Glutamatergic neuron (in vitro differentiated cells): ENCODE results near the gene PPP1R1B. TPM values are rescaled to one million over a fixed set of nuclear protein-coding genes. Genes with fewer than 3 reads are reported as not detected.

Experiments
- DNase-seq: peaks from one replicate; pipeline ENCODE4 v3.0.0; 2022
- H3K27ac Mint-ChIP-seq: one replicate; pipeline ENCODE4 v1.8.0; 2020; ENCODE audit warnings: mild to moderate bottlenecking, mixed read lengths, inconsistent platforms; ENCODE audit not compliant: unreplicated experiment
- H3K27me3 Mint-ChIP-seq: one replicate; pipeline ENCODE4 v1.8.0; 2020; ENCODE audit warnings: mild to moderate bottlenecking, moderate library complexity, mixed read lengths, inconsistent platforms; ENCODE audit not compliant: unreplicated experiment
- H3K36me3 Mint-ChIP-seq: one replicate; pipeline ENCODE4 v1.8.0; 2020; ENCODE audit warnings: mild to moderate bottlenecking, mixed read lengths, inconsistent platforms; ENCODE audit not compliant: unreplicated experiment
- H3K4me1 Mint-ChIP-seq: one replicate; pipeline ENCODE4 v1.8.0; 2020; ENCODE audit warnings: mild to moderate bottlenecking, low read depth, mixed read lengths, inconsistent platforms; ENCODE audit not compliant: unreplicated experiment
- H3K4me3 Mint-ChIP-seq: one replicate; pipeline ENCODE4 v1.8.0; 2020; ENCODE audit warnings: mild to moderate bottlenecking, mixed read lengths, inconsistent platforms; ENCODE audit not compliant: unreplicated experiment
- H3K9me3 Mint-ChIP-seq: one replicate; pipeline ENCODE4 v1.8.0; 2020; ENCODE audit warnings: mild to moderate bottlenecking, moderate library complexity, mixed read lengths, inconsistent platforms; ENCODE audit not compliant: unreplicated experiment
- total RNA-seq: library from RNA; stranded (reverse); fragmentation: NEBNext Ultra II Directional; extraction: Animal tissue kit (Norgen Biotek cat#: 25700); gene quantifications from one replicate; pipeline ENCODE4 v1.2.1, GENCODE V29; 2021; ENCODE audit not compliant: unreplicated experiment
- TF ChIP-seq, protein P1 (sequence below): fragments of 200-600 bp; sonication (generic); IDR thresholded peaks from one replicate; pipeline ENCODE4 v1.5.0; 2021; ENCODE audit not compliant: partially characterized antibody, unreplicated experiment

The PPP1R1B gene
- total RNA-seq, 1 donor from 2014 or later = not detected

DNA sequence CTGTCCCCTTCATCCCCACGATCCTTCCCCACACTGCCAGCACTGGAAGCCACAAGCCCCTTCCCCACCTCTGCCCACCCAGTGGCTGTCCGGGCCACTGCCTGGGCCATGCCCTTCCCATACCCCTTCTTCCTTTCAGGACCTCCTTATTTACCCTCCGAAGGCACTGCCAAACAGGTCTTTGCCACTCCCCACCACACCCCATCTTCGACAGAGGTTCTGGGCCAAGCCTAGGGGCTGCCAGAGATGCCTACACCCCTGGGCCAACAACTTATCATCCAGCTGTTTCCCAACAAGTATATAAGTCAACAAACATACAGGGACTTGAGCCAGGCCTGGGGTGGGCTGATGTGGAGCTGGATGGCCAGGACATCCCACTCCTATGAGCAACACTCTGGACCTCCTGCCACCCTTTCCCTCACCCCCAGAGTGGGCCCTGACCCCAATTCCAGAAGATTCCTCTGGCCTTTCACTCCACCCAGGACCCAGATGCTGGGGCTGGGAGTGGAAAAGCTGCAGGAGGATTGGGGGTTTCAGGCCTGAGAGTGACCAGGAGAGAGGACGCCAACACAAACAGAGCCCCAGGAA lies 1.5 kb upstream of the PPP1R1B start:
- TF ChIP-seq, protein P1, sequence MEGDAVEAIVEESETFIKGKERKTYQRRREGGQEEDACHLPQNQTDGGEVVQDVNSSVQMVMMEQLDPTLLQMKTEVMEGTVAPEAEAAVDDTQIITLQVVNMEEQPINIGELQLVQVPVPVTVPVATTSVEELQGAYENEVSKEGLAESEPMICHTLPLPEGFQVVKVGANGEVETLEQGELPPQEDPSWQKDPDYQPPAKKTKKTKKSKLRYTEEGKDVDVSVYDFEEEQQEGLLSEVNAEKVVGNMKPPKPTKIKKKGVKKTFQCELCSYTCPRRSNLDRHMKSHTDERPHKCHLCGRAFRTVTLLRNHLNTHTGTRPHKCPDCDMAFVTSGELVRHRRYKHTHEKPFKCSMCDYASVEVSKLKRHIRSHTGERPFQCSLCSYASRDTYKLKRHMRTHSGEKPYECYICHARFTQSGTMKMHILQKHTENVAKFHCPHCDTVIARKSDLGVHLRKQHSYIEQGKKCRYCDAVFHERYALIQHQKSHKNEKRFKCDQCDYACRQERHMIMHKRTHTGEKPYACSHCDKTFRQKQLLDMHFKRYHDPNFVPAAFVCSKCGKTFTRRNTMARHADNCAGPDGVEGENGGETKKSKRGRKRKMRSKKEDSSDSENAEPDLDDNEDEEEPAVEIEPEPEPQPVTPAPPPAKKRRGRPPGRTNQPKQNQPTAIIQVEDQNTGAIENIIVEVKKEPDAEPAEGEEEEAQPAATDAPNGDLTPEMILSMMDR = no peak
- peaks cover 4% of the 10 kb centered on the region for H3K9me3 Mint-ChIP-seq
- no peak for DNase-seq
- H3K4me3 Mint-ChIP-seq = no peak overlapping the region
- peaks cover 11% of the 10 kb centered on the region for H3K27me3 Mint-ChIP-seq
- no peaks in the 10 kb centered on the region for H3K36me3 Mint-ChIP-seq
- H3K4me1 Mint-ChIP-seq = no peaks in the 10 kb centered on the region
- H3K27ac Mint-ChIP-seq = no peak overlapping the region

DNA sequence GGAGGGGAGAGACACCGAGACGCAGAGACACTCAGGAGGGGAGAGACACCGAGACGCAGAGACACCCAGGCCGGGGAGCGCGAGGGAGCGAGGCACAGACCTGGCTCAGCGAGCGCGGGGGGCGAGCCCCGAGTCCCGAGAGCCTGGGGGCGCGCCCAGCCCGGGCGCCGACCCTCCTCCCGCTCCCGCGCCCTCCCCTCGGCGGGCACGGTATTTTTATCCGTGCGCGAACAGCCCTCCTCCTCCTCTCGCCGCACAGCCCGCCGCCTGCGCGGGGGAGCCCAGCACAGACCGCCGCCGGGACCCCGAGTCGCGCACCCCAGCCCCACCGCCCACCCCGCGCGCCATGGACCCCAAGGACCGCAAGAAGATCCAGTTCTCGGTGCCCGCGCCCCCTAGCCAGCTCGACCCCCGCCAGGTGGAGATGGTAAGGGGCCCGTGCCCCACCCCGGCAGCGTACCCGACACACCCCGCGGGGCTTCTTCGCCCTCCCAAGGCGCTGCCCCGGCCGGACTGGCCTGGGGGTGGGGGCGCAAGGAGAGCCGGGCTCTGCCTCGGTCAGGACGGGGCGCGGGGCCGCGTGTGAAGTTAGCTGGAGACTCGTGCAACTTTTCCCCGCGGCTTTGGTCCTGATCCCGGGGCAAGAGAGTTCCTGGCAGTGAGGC lies 427 bp downstream of the PPP1R1B start:
- peak overlapping the region; percentile 81 for H3K4me3 Mint-ChIP-seq
- peaks cover 2% of the 10 kb centered on the region for H3K4me1 Mint-ChIP-seq
- no peak for DNase-seq
- H3K27me3 Mint-ChIP-seq = peaks cover 17% of the 10 kb centered on the region
- no peaks in the 10 kb centered on the region for H3K36me3 Mint-ChIP-seq
- peaks cover 4% of the 10 kb centered on the region for H3K9me3 Mint-ChIP-seq
- H3K27ac Mint-ChIP-seq = no peak overlapping the region
- TF ChIP-seq, protein P1 = no peak

DNA sequence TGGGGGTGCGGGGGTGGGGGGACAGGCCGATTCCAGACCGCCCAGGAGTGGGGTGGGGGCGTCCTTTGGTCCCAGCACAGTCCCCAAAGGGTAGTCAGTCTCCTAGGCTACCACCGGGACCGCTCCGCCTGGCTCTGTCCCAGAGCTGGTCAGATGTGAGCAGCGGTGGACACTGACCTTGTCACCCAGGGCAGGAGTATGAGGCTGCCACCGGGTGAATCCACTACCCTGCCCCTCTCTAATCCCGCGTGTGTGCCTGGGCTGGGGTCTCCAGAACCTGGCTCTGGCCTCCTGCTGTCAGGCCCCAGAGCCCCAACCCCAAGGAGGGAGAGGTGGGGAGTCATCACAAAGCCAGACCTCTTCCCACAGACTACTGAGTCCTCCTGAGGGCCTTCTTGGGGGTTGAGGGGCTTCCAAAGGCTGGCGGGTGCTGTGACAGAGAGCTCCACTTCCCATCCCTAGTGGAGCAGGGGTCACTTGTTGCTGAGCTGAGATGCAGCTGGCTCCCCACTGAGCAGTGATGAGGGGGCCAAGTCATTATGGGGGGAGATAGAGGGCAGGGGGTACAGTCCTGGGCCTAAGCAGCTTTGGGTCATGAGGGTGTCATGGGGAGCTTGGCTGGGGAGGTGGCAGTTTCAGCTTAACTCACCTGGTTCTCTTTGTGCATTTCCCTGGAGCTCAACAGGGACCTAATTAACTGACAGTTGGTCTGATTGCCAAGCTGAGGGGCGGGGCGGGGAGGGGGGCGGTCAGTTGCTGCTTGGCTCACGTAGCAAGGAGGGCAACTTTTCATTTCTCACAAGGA lies 1.2 kb downstream of the PPP1R1B start:
- Mint-ChIP-seq H3K4me1 (peaks cover 2% of the 10 kb centered on the region), H3K9me3 (peaks cover 3% of the 10 kb centered on the region), H3K4me3 (no peak overlapping the region), H3K36me3 (no peaks in the 10 kb centered on the region), H3K27me3 (peaks cover 17% of the 10 kb centered on the region), H3K27ac (no peak overlapping the region)
- DNase-seq = no peak
- TF ChIP-seq, protein P1 = no peak

DNA sequence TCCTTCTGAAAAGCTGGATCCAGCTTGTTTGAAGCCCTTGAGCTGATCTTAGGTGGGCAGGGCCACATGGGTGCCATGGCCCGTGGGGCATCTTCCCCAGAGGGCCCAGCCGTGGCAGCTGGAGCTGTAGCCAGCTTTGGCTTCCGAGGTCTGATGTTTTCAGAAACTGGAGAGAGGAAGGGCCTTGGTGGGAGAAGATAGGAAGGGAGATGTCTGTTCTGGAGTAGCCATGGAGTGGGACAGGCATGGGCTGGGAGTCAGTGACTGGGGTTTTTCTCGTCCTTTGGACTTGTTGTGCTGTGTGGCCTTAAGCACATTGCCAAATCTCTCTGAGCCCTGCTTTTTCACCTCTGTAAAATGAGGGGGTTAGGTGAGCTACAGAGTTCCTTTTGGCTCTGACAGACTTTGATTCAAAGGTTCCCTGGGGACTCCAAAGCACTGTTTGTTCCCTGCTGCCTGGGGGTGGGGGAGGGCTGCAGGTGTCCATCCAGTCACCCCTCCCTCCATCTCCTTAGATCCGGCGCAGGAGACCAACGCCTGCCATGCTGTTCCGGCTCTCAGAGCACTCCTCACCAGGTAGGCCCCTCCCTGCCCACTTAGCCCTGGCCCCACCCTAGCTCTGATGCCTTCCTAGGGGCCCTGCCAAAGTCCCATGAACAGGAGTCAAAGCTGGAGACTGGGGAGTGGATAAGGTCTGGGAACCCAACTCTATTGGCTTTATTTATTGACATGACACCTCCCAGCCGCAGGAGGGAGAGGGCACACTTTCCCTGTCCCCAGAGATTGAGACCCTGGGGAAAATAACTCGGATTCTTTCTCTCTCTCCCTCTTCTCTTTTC lies 2.1 kb downstream of the PPP1R1B start:
- H3K4me1 Mint-ChIP-seq = peaks cover 2% of the 10 kb centered on the region
- TF ChIP-seq, protein P1 = no peak
- no peak overlapping the region for H3K4me3 Mint-ChIP-seq

More for the DNA sequence above, 2.1 kb downstream of the PPP1R1B start:
- H3K27ac Mint-ChIP-seq = no peak overlapping the region
- peaks cover 4% of the 10 kb centered on the region for H3K9me3 Mint-ChIP-seq
- no peak for DNase-seq
- H3K27me3 Mint-ChIP-seq = peaks cover 17% of the 10 kb centered on the region
- H3K36me3 Mint-ChIP-seq = no peaks in the 10 kb centered on the region
